K562 (cell line): ENCODE data around the gene STAT4. TPM values are rescaled to one million over a fixed set of nuclear protein-coding genes. Genes with fewer than 3 reads are reported as not detected.

Experiments
- ATAC-seq: fragments of 200-7000 bp; cut with Tn5 transposase; 3 replicates; pipeline ENCODE4 v1.9.1; 2020; ENCODE audit warnings: moderate library complexity
- BruUV-seq: library from RNA; stranded (reverse); fragments of 400-500 nt; replicated peaks from 2 replicates; lab custom pipeline; 2021; lab: Mats Ljungman, UMichigan
- CTCF ChIA-PET: fragments of 300-600 bp; formaldehyde crosslinking; extraction: SDS; loops from one replicate; lab custom pipeline; 2021; ENCODE audit warnings: low intra/inter-chr PET ratio; lab: Yijun Ruan, JAX
- POLR2A ChIA-PET: fragments of 300-600, 350-650 bp; sonication (Branson Sonifier 250); formaldehyde crosslinking; extraction: SDS; loops from one replicate; lab custom pipeline; 2021; ENCODE audit warnings: antibody characterized with exemption, inconsistent platforms; lab: Yijun Ruan, JAX
- DNase-seq, 4 experiments: peaks; one replicate each; pipeline versions ENCODE4 v3.0.0 to v3.0.0-alpha.2; 2011 to 2018; ENCODE audit warnings: low spot score in 3 of 4, mixed read lengths in 3 of 4; ENCODE audit errors: extremely low read depth in 1 of 4
- FAIRE-seq: peaks from 2 replicates; lab custom pipeline; 2011; peaks lifted over from hg19 to GRCh38; lab: Jason Lieb, UNC
- H2AFZ ChIP-seq: 2 replicates; pipeline ENCODE4 v1.6.0; 2011; ENCODE audit warnings: low read depth, low read length, control low read depth, inconsistent platforms
- H3K27ac ChIP-seq: fragments of 200-600 bp; 3 replicates; pipeline ENCODE4 v1.8.0; 2011; ENCODE audit warnings: low read depth, mild to moderate bottlenecking, control low read depth, inconsistent platforms, low read length, moderate library complexity, mixed read lengths; ENCODE audit errors: extremely low read depth
- H3K27me3 ChIP-seq, 2 experiments: fragments of 300-600 bp in 1 of 2; 2 replicates in 1 of 2; 3 replicates in 1 of 2; pipeline versions ENCODE4 v1.6.0 to v1.8.0; 2011; ENCODE audit warnings: inconsistent platforms in 2 of 2, low read length in 2 of 2, mild to moderate bottlenecking in 1 of 2, mixed read lengths in 1 of 2, moderate library complexity in 1 of 2; ENCODE audit not compliant: control insufficient read depth in 2 of 2, insufficient read depth in 2 of 2
- H3K36me3 ChIP-seq: fragments of 300-600 bp; 3 replicates; pipeline ENCODE4 v1.8.0; 2011; ENCODE audit warnings: mild to moderate bottlenecking, low read length, inconsistent platforms; ENCODE audit not compliant: control insufficient read depth, insufficient read depth
- H3K4me1 ChIP-seq, 2 experiments: fragments of 200-600 bp in 1 of 2; replicated peaks in 1 of 2; 2 replicates in 1 of 2; 3 replicates in 1 of 2; pipeline versions ENCODE4 v1.5.1 to v1.8.0; 2011; ENCODE audit warnings: inconsistent platforms in 2 of 2, low read length in 2 of 2, mild to moderate bottlenecking in 1 of 2, mixed read lengths in 1 of 2, moderate library complexity in 1 of 2; ENCODE audit not compliant: control insufficient read depth in 2 of 2, insufficient read depth in 2 of 2
- H3K4me2 ChIP-seq: 2 replicates; pipeline ENCODE4 v1.6.1; 2011; ENCODE audit warnings: low read length, control low read depth, inconsistent platforms, mixed read lengths; ENCODE audit not compliant: insufficient read depth
- H3K4me3 ChIP-seq: fragments of 200-600 bp; sonication (generic), shearing (Covaris generic); 2 replicates; pipeline ENCODE4 v1.5.1; 2016; ENCODE audit warnings: control low read depth, inconsistent platforms
- H3K79me2 ChIP-seq: fragments of 200-600 bp; 3 replicates; pipeline ENCODE4 v1.8.0; 2011; ENCODE audit warnings: low read length, inconsistent platforms; ENCODE audit not compliant: control insufficient read depth, insufficient read depth
- H3K9ac ChIP-seq, 2 experiments: 2 replicates each; pipeline versions ENCODE4 v1.6.0 to v1.6.1; 2011; ENCODE audit warnings: low read depth in 2 of 2, low read length in 2 of 2, control low read depth in 1 of 2, inconsistent platforms in 1 of 2, mild to moderate bottlenecking in 1 of 2, mixed read lengths in 1 of 2; ENCODE audit not compliant: insufficient read depth in 1 of 2
- H3K9me1 ChIP-seq: one replicate; pipeline ENCODE4 v1.6.0; 2011; ENCODE audit warnings: inconsistent platforms, mild to moderate bottlenecking, low read length, moderate library complexity; ENCODE audit not compliant: control insufficient read depth, insufficient read depth
- H3K9me3 ChIP-seq: replicated peaks from 2 replicates; pipeline ENCODE4 v1.5.1; 2011; ENCODE audit warnings: low read depth, low read length, inconsistent platforms; ENCODE audit not compliant: control insufficient read depth, insufficient read depth
- H4K20me1 ChIP-seq: replicated peaks from 2 replicates; pipeline ENCODE4 v1.6.1; 2011; ENCODE audit warnings: low read length, inconsistent platforms, mixed read lengths; ENCODE audit not compliant: control insufficient read depth, insufficient read depth
- ATF4 ChIP-seq: fragments of 450-650 bp; formaldehyde crosslinking; IDR thresholded peaks from 2 replicates; pipeline ENCODE4 v1.4.0; 2022; ENCODE audit warnings: mild to moderate bottlenecking, moderate library complexity
- CBX2 ChIP-seq: fragments of 200-600 bp; sonication (generic); IDR thresholded peaks from one replicate; pipeline ENCODE4 v1.6.1; 2012; ENCODE audit warnings: mild to moderate bottlenecking, low read length, inconsistent platforms; ENCODE audit not compliant: insufficient read depth, poor library complexity, severe bottlenecking
- ETV6 ChIP-seq, 3 experiments: fragments of 150-350 bp in 1 of 3; sonication (generic) in 1 of 3; formaldehyde crosslinking in 1 of 3; IDR thresholded peaks; 2 replicates each; pipeline versions ENCODE4 v1.6.1 to v1.8.0; 2014 to 2022; ENCODE audit warnings: borderline replicate concordance in 2 of 3, low read depth in 2 of 3, antibody characterized with exemption in 1 of 3, low read length in 1 of 3, mild to moderate bottlenecking in 1 of 3, missing genetic modification reagents in 1 of 3
- HEY1 ChIP-seq: fragments of 250-450 bp; sonication (Bioruptor Pico); IDR thresholded peaks from 2 replicates; pipeline ENCODE4 v1.5.0; 2020; ENCODE audit warnings: mild to moderate bottlenecking, moderate library complexity, borderline replicate concordance
- HOXB6 ChIP-seq: fragments of 250-450 bp; sonication (Bioruptor Pico); IDR thresholded peaks from 2 replicates; pipeline ENCODE4 v1.5.1; 2022; ENCODE audit warnings: mild to moderate bottlenecking, borderline replicate concordance
- MECOM ChIP-seq: fragments of 250-450 bp; sonication (Bioruptor Pico); IDR thresholded peaks from 2 replicates; pipeline ENCODE4 v1.8.0; 2022; ENCODE audit warnings: inconsistent platforms
- MNT ChIP-seq, 2 experiments: fragments of 450-650 bp; conservative IDR thresholded peaks; 2 replicates each; pipeline ENCODE4 v1.6.1; 2017; ENCODE audit warnings: mild to moderate bottlenecking in 2 of 2, moderate library complexity in 2 of 2
- MTA1 ChIP-seq: fragments of 450-650 bp; IDR thresholded peaks from 2 replicates; pipeline ENCODE4 v1.6.1; 2017; ENCODE audit warnings: borderline replicate concordance
- PHF8 ChIP-seq: fragments of 200-600 bp; sonication (generic); IDR thresholded peaks from 2 replicates; pipeline ENCODE4 v1.6.1; 2012; ENCODE audit warnings: mixed run types, mild to moderate bottlenecking, inconsistent platforms, low read length, moderate library complexity, borderline replicate concordance
- PHTF2 ChIP-seq: fragments of 250-450 bp; sonication (Bioruptor Pico); IDR thresholded peaks from 2 replicates; pipeline ENCODE4 v1.5.0; 2021; ENCODE audit warnings: mild to moderate bottlenecking
- POLR2AphosphoS5 ChIP-seq: IDR thresholded peaks from 2 replicates; pipeline ENCODE4 v1.6.1; 2011; ENCODE audit warnings: mild to moderate bottlenecking, low read depth, low read length, moderate library complexity; ENCODE audit not compliant: control insufficient read depth, insufficient read depth
- RBM39 ChIP-seq: fragments of 200-400 bp; formaldehyde crosslinking; optimal IDR thresholded peaks from 2 replicates; pipeline ENCODE3; 2018; ENCODE audit warnings: low read depth, low read length
- TSC22D4 ChIP-seq: fragments of 450-650 bp; IDR thresholded peaks from 2 replicates; pipeline ENCODE4 v1.6.1; 2016; ENCODE audit warnings: missing genetic modification characterization, missing biosample characterization, control low read depth
- ZKSCAN8 ChIP-seq: fragments of 200-800 bp; sonication (Bioruptor generic); IDR thresholded peaks from 2 replicates; pipeline ENCODE4 v1.6.1; 2016; ENCODE audit warnings: missing genetic modification characterization, missing compliant biosample characterization
- ZNF347 ChIP-seq: fragments of 450-650 bp; formaldehyde crosslinking; IDR thresholded peaks from 2 replicates; pipeline ENCODE4 v1.4.0; 2020; ENCODE audit warnings: low read depth, mild to moderate bottlenecking, moderate library complexity
- WGBS: fragments of 100-300 bp; shearing (Covaris generic); methylation state at CpG from one replicate; pipeline ENCODE4 v1.1.6; 2016; ENCODE audit warnings: low coverage, mixed read lengths; ENCODE audit not compliant: insufficient coverage; ENCODE audit errors: missing lambda C conversion rate; 5-methylcytosine and 5-hydroxymethylcytosine counted together
- in situ Hi-C: fragments of 300-500 bp; cut with MboI; formaldehyde crosslinking; loops from 4 replicates; pipeline ENCODE4 v1.15.0; 2018; ENCODE audit warnings: inconsistent platforms, mixed read lengths
- intact Hi-C: fragments of 100-400 bp; cut with micrococcal nuclease; formaldehyde crosslinking; loops from 2 replicates; pipeline ENCODE4 v1.14.2; 2022
- polyA plus RNA-seq, 8 experiments: library from polyadenylated mRNA; depleted of rRNA in 4 of 8; stranded (reverse) in 5 of 8; unstranded in 3 of 8; fragments of >200 nt; fragmentation: Nextera tagmentation in 2 of 8; fragmentation: Illumina TruSeq in 1 of 8; extraction: Ambion mirVana in 2 of 8; extraction: Trizol in 1 of 8; gene quantifications; 2 replicates each; pipeline versions ENCODE4 v1.2.1 to v1.2.3, GENCODE V29; 2011 to 2014; ENCODE audit warnings: inconsistent platforms in 1 of 8, missing spikeins in 1 of 8
- total RNA-seq, 7 experiments: library from RNA; depleted of rRNA in 6 of 7; stranded (reverse); fragments of >200 nt in 6 of 7; fragmentation: Illumina TruSeq in 2 of 7; extraction: Trizol in 2 of 7; gene quantifications; 2 replicates each; pipeline versions ENCODE4 v1.2.1 to v1.2.3, GENCODE V29; 2011 to 2021; ENCODE audit warnings: low replicate concordance in 1 of 7

The STAT4 gene
- total and polyA plus RNA-seq, 9 of the 15 experiments (the other 6 are each of a cell fraction or from before 2014, with no cell fraction given), result 0.01 to 0.06 (median 0.03) TPM; not detected in 6

- ChIA-PET POLR2A (no interaction called here), CTCF (no interaction called here)
- in situ Hi-C loops (no loop called here), intact Hi-C loops (no loop called here)
- TF ChIP-seq HOXB6 (CRISPR knock-in tag), result no peak
- TF ChIP-seq TSC22D4, result no peak
- TF ChIP-seq MTA1, result no peak
- TF ChIP-seq ATF4 (CRISPR knock-in tag), result no peak
- TF ChIP-seq ETV6 (IDR thresholded peaks at IDR 0.05; ENCODE audit: borderline replicate concordance in 1 of 2, low read depth in 2 of 2, low read length in 1 of 2), result no peak
- TF ChIP-seq ETV6 (CRISPR knock-in tag; IDR thresholded peaks at IDR 0.05; ENCODE audit: borderline replicate concordance), result no peak
- TF ChIP-seq PHTF2 (CRISPR knock-in tag), result no peak
- no peak for TF ChIP-seq RBM39
- no peak for TF ChIP-seq CBX2
- no peak for TF ChIP-seq MNT (conservative IDR thresholded peaks at IDR 0.05)
- no peak for TF ChIP-seq POLR2AphosphoS5
- TF ChIP-seq ZNF347 (CRISPR knock-in tag), result no peak
- no peak for TF ChIP-seq HEY1 (CRISPR knock-in tag)
- no peak for TF ChIP-seq ZKSCAN8 (CRISPR knock-in tag)
- TF ChIP-seq MECOM (CRISPR knock-in tag), result no peak
- no peak for TF ChIP-seq PHF8
- no peaks in the 10 kb centered on the region for H3K79me2 ChIP-seq
- WGBS, result 82% methylated on average over 4 of the region's 5 CpGs
- no TSS peak for BruUV-seq
- H3K9me1 ChIP-seq, result no peaks in the 10 kb centered on the region
- H3K9ac ChIP-seq, result no peak overlapping the region
- H3K27ac ChIP-seq, result no peak overlapping the region
- ATAC-seq, result no peak
- no peak overlapping the region for H3K4me2 ChIP-seq
- no peaks in the 10 kb centered on the region for H3K27me3 ChIP-seq
- no peaks in the 10 kb centered on the region for H3K4me1 ChIP-seq
- peaks cover 91% of the 10 kb centered on the region; the same call in 2 of the 3 replicates for H3K36me3 ChIP-seq
- FAIRE-seq, result no peak
- H4K20me1 ChIP-seq, result no peaks in the 10 kb centered on the region
- H3K9me3 ChIP-seq, result no peaks in the 10 kb centered on the region
- DNase-seq, result no peak
- no peak overlapping the region for H3K4me3 ChIP-seq
- H2AFZ ChIP-seq, result no peak overlapping the region
Measured at GRCh38 chr2:190984595-190984994, 166.2 kb downstream of the STAT4 start.
